Astrocyte of the cerebellum (primary cell): Measurements from ENCODE around the gene FASTKD3.

Experiments
- DNase-seq: peaks from one replicate; pipeline ENCODE4 v3.0.0-alpha.2; 2011; ENCODE audit warnings: low read depth
- H3K4me3 ChIP-seq: 2 replicates; pipeline ENCODE4 v1.5.1; 2011; ENCODE audit warnings: mild to moderate bottlenecking, low read depth, low read length, moderate library complexity
- in situ Hi-C: cut with HindIII; loops from 2 replicates; pipeline ENCODE4 v1.10.0; 2017; ENCODE audit warnings: low sequenced_read_pairs
- TF ChIP-seq, protein P1 (sequence below): IDR thresholded peaks from 2 replicates; pipeline ENCODE4 v1.5.1; 2012; ENCODE audit warnings: low read length, low read depth, moderate library complexity, mild to moderate bottlenecking; ENCODE audit errors: missing control alignments

FASTKD3 gene

GRCh38 chr5:7825630-7826029, 43.2 kb downstream of the FASTKD3 start:
- no peak overlapping the region for H3K4me3 ChIP-seq
- DNase-seq: no peak
- in situ Hi-C loops: no loop called here
- TF ChIP-seq, protein P1, sequence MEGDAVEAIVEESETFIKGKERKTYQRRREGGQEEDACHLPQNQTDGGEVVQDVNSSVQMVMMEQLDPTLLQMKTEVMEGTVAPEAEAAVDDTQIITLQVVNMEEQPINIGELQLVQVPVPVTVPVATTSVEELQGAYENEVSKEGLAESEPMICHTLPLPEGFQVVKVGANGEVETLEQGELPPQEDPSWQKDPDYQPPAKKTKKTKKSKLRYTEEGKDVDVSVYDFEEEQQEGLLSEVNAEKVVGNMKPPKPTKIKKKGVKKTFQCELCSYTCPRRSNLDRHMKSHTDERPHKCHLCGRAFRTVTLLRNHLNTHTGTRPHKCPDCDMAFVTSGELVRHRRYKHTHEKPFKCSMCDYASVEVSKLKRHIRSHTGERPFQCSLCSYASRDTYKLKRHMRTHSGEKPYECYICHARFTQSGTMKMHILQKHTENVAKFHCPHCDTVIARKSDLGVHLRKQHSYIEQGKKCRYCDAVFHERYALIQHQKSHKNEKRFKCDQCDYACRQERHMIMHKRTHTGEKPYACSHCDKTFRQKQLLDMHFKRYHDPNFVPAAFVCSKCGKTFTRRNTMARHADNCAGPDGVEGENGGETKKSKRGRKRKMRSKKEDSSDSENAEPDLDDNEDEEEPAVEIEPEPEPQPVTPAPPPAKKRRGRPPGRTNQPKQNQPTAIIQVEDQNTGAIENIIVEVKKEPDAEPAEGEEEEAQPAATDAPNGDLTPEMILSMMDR: no peak

- DNase-seq: no peak
Observed at GRCh38 chr5:7824995-7825394, 43.8 kb downstream of the FASTKD3 start.

DNA sequence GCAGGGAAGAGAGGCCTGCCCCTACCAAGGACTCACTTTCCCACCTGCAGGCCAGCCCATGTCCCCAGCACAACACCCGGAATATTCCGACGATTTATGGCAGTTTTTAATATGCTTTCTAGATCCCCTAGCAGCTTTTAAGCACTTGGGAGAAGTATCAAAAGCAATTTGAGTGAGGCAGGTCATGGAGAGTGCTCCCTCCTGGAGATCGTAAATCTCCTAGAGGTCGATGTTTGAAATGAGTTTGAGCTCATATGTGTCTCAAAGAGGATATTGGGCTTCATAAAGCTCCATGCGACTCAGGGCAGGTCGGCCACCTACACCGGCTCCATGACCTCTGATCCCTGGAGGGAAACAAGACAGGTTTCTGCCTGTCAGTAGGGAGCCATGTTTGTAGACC, 45.2 kb downstream of the FASTKD3 start:
- TF ChIP-seq, protein P1: no peak
- no peak overlapping the region for H3K4me3 ChIP-seq
- in situ Hi-C loops: no loop called here
- DNase-seq: no peak

More at GRCh38 chr5:7824995-7825394, 43.8 kb downstream of the FASTKD3 start:
- TF ChIP-seq, protein P1: no peak
- in situ Hi-C loops: no loop called here
- H3K4me3 ChIP-seq: no peak overlapping the region

DNA sequence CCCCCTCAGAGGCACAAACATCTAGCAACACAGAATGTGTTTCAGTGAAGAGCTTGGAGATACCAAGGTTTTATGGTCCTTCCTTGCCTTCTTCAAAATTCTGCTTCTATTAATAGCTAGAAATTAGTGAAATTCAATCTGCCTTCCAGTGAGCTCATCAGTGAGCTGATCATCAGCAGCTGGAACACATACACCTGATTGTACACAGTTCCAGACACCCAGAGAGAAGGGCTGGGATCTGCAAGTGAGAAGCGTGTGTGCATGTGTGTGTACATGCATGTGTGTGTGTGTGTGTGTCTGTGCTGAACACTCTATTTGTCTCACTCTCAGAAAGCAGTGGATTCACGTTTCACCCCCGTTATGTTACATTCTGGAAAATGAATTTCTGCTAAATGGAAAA, 46.4 kb downstream of the FASTKD3 start:
- TF ChIP-seq, protein P1: no peak
- H3K4me3 ChIP-seq: no peak overlapping the region
- DNase-seq: no peak
- in situ Hi-C loops: no loop called here

DNA sequence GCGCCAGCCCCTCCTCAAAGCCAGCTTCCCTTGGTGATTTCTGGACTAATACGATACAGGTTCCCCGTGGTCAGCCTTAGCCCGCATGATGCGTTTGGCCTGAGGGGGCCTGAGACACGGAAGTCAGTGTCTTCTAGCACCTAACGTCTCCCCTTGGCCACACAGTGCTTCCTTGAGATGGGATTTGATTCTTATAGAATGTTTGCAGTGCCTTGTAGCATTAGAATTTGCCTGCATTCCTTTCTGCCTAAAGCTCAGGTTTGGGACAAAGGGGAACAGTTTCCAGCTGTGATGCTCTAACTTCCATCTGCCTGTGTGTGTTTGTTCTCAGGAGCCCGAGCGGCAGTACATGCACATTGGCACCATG, 52.3 kb downstream of the FASTKD3 start:
- no peak for DNase-seq
- in situ Hi-C loops: no loop called here
- no peak overlapping the region for H3K4me3 ChIP-seq
- TF ChIP-seq, protein P1: no peak

- in situ Hi-C loops: no loop called here
- TF ChIP-seq, protein P1: peak; percentile 89
- DNase-seq: peak; percentile 29
- no peak overlapping the region for H3K4me3 ChIP-seq
Observed at GRCh38 chr5:7815892-7816534, 52.8 kb downstream of the FASTKD3 start.

DNA sequence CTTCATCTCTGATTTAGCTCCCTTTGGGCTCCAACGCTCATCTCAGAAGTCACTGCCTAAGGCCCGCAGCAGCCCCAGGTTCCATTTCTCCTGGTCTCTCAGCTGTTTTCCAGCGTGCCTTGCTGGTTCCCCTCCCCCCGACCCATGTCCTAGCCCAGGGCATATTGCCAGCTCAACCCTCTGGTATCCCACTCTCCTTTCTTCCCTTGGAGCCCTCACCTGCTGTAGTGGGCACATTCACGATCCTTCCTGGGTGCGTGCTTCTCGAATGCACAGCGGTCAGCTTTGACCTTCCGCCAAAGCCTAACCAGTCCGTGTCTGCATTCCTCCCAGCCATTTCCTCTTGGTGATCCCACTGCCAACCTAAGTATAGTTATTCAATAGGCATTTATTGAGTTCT, 54.0 kb downstream of the FASTKD3 start:
- no peak for DNase-seq
- TF ChIP-seq, protein P1: no peak
- H3K4me3 ChIP-seq: no peak overlapping the region
- in situ Hi-C loops: no loop called here
